Mesendoderm (in vitro differentiated cells): ENCODE measurements around the gene NLGN4Y.
A peak's percentile ranks its signal among the peaks of the same experiment; 100 is the strongest.

Experiments used
- DNase-seq: peaks from one replicate; pipeline ENCODE4 v3.0.0; 2013
- H2AK5ac ChIP-seq: 2 replicates; pipeline ENCODE4 v1.6.1; 2013; ENCODE audit warnings: low read length, inconsistent platforms
- H2BK120ac ChIP-seq: 2 replicates; pipeline ENCODE4 v1.6.1; 2013; ENCODE audit warnings: low read depth, mild to moderate bottlenecking, low read length, moderate library complexity, mixed read lengths
- H2BK15ac ChIP-seq: replicated peaks from 2 replicates; pipeline ENCODE4 v1.6.1; 2013; ENCODE audit warnings: low read depth, mild to moderate bottlenecking, moderate library complexity
- H2BK5ac ChIP-seq: 2 replicates; pipeline ENCODE4 v1.6.1; 2013; ENCODE audit warnings: low read length, inconsistent platforms
- H3K18ac ChIP-seq: 2 replicates; pipeline ENCODE4 v1.6.1; 2013; ENCODE audit warnings: mild to moderate bottlenecking, low read length, mixed read lengths
- H3K23ac ChIP-seq: one replicate; pipeline ENCODE4 v1.6.1; 2013; ENCODE audit warnings: low read length
- H3K27ac ChIP-seq: 2 replicates; pipeline ENCODE4 v1.5.1; 2013; ENCODE audit warnings: low read depth, mild to moderate bottlenecking, inconsistent platforms, low read length, moderate library complexity
- H3K27me3 ChIP-seq: 2 replicates; pipeline ENCODE4 v1.6.1; 2013; ENCODE audit warnings: low read length, control low read depth, mild to moderate bottlenecking, inconsistent platforms; ENCODE audit not compliant: insufficient read depth, poor library complexity
- H3K36me3 ChIP-seq: 2 replicates; pipeline ENCODE4 v1.6.1; 2013; ENCODE audit warnings: low read length, inconsistent platforms; ENCODE audit not compliant: control insufficient read depth, insufficient read depth
- H3K4ac ChIP-seq: one replicate; pipeline ENCODE4 v1.6.1; 2013; ENCODE audit warnings: low read depth, mild to moderate bottlenecking, low read length, moderate library complexity
- H3K4me1 ChIP-seq: 2 replicates; pipeline ENCODE4 v1.6.1; 2013; ENCODE audit warnings: low read depth, low read length, inconsistent platforms; ENCODE audit not compliant: control insufficient read depth
- H3K4me2 ChIP-seq: 2 replicates; pipeline ENCODE4 v1.6.1; 2013; ENCODE audit warnings: low read length
- H3K4me3 ChIP-seq: 2 replicates; pipeline ENCODE4 v1.5.1; 2013; ENCODE audit warnings: mild to moderate bottlenecking, low read length
- H3K56ac ChIP-seq: one replicate; pipeline ENCODE4 v1.6.1; 2013; ENCODE audit warnings: low read length
- H3K79me1 ChIP-seq: 2 replicates; pipeline ENCODE4 v1.6.1; 2013; ENCODE audit warnings: low read length, inconsistent platforms
- H3K79me2 ChIP-seq: 2 replicates; pipeline ENCODE4 v1.6.1; 2013; ENCODE audit warnings: mild to moderate bottlenecking, low read length; ENCODE audit not compliant: control insufficient read depth, insufficient read depth
- H3K9ac ChIP-seq: 2 replicates; pipeline ENCODE4 v1.6.1; 2013; ENCODE audit warnings: low read length, inconsistent platforms
- H4K5ac ChIP-seq: one replicate; pipeline ENCODE4 v1.6.1; 2013; ENCODE audit warnings: low read length
- H4K8ac ChIP-seq: one replicate; pipeline ENCODE4 v1.6.1; 2013; ENCODE audit warnings: low read depth, mild to moderate bottlenecking, control low read depth, low read length, moderate library complexity
- WGBS: extraction: QIAGEN DNeasy Blood & Tissue Kit; methylation state at CpG from one replicate; pipeline ENCODE4 v1.1.7; 2013; ENCODE audit warnings: low lambda C conversion rate, missing lambda C conversion rate; ENCODE audit not compliant: insufficient coverage; ENCODE audit errors: extremely low coverage; 5-methylcytosine and 5-hydroxymethylcytosine counted together

Gene NLGN4Y

DNA sequence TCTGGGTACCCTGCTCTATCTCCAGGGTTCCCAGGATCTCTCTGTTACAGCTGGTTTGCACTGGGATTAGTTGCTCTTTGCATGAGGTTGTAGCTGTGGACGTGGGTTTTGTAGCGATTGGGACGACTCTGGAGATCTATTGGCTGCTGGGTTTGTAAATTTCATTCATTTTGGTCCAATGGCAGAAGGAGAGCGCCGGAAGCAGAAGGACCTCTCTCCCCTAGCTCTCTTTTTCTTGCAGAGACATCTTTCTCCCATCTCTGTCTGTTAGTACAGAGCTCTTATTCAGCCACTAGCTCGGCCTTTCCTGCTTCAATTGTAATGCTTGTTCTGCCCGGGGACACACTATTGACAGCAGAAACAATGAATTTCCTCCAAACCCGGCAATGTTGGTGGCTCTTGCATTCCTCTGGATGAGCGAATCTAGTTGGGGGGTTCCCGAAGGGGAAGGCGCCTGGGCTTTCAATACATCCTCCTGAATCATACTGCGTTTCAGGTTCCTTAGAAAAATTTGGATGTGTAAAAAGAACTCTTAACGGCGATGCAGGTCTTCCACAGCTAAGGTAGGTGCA lies 1.9 kb upstream of the NLGN4Y start:
- no peak overlapping the region for H2BK5ac ChIP-seq
- H3K4me3 ChIP-seq: peak overlapping the region; percentile 86
- peak overlapping the region; percentile 95 for H3K9ac ChIP-seq
- peak overlapping the region; percentile 88 for H3K27ac ChIP-seq
- H3K23ac ChIP-seq: no peak overlapping the region
- peaks cover 43% of the 10 kb centered on the region for H3K79me2 ChIP-seq
- no peaks in the 10 kb centered on the region for H3K79me1 ChIP-seq
- no peaks in the 10 kb centered on the region for H3K36me3 ChIP-seq
- no peak overlapping the region for H2BK120ac ChIP-seq
- H3K27me3 ChIP-seq: no peaks in the 10 kb centered on the region
- H3K4me1 ChIP-seq: no peaks in the 10 kb centered on the region
- H3K56ac ChIP-seq: peak overlapping the region; percentile 97
- no peak overlapping the region for H3K4ac ChIP-seq
- H3K18ac ChIP-seq: peak overlapping the region; percentile 68
- peak; percentile 84 for DNase-seq
- H2BK15ac ChIP-seq: no peak overlapping the region
- peak overlapping the region; percentile 10 for H3K4me2 ChIP-seq
- H2AK5ac ChIP-seq: no peak overlapping the region
- H4K8ac ChIP-seq: no peak overlapping the region
- no CpG with 5 or more reads among the region's 14 CpGs for WGBS
- no peak overlapping the region for H4K5ac ChIP-seq

- H3K4me2 ChIP-seq: peak overlapping the region; percentile 46
- no peak for DNase-seq
- H3K79me2 ChIP-seq: peaks cover 54% of the 10 kb centered on the region
- H3K27me3 ChIP-seq: no peaks in the 10 kb centered on the region
- peak overlapping the region; percentile 42 for H3K27ac ChIP-seq
- no CpG with 5 or more reads among the region's 31 CpGs for WGBS
- H4K5ac ChIP-seq: no peak overlapping the region
- H3K56ac ChIP-seq: peak overlapping the region; percentile 97
- no peak overlapping the region for H3K23ac ChIP-seq
- H3K9ac ChIP-seq: peak overlapping the region; percentile 95
- H3K4me3 ChIP-seq: peak overlapping the region; percentile 86
- no peaks in the 10 kb centered on the region for H3K4me1 ChIP-seq
- no peak overlapping the region for H2BK15ac ChIP-seq
- no peaks in the 10 kb centered on the region for H3K36me3 ChIP-seq
- no peak overlapping the region for H4K8ac ChIP-seq
- H2AK5ac ChIP-seq: no peak overlapping the region
- peak overlapping the region; percentile 41 for H3K4ac ChIP-seq
- H2BK120ac ChIP-seq: no peak overlapping the region
- H3K79me1 ChIP-seq: no peaks in the 10 kb centered on the region
- H3K18ac ChIP-seq: peak overlapping the region; percentile 35
- H2BK5ac ChIP-seq: peak overlapping the region; percentile 82
Observed at GRCh38 chrY:14523491-14524271, 648 bp upstream of the NLGN4Y start.

GRCh38 chrY:14525315-14525714 lies 986 bp downstream of the NLGN4Y start:
- Histone ChIP-seq H3K27me3 (no peaks in the 10 kb centered on the region), H3K4me3 (peak overlapping the region; percentile 86), H2BK120ac (no peak overlapping the region), H2BK5ac (peak overlapping the region; percentile 84), H4K5ac (no peak overlapping the region), H3K36me3 (no peaks in the 10 kb centered on the region), H2BK15ac (no peak overlapping the region), H3K9ac (peak overlapping the region; percentile 95), H3K18ac (peak overlapping the region; percentile 35), H3K79me2 (peaks cover 67% of the 10 kb centered on the region), H3K4me2 (peak overlapping the region; percentile 46), H3K4me1 (no peaks in the 10 kb centered on the region), H3K56ac (peak overlapping the region; percentile 97), H3K23ac (no peak overlapping the region), H4K8ac (no peak overlapping the region), H3K27ac (no peak overlapping the region), H2AK5ac (no peak overlapping the region), H3K4ac (peak overlapping the region; percentile 92), H3K79me1 (no peaks in the 10 kb centered on the region)
- no CpG with 5 or more reads among the region's 13 CpGs for WGBS
- DNase-seq: no peak

DNA sequence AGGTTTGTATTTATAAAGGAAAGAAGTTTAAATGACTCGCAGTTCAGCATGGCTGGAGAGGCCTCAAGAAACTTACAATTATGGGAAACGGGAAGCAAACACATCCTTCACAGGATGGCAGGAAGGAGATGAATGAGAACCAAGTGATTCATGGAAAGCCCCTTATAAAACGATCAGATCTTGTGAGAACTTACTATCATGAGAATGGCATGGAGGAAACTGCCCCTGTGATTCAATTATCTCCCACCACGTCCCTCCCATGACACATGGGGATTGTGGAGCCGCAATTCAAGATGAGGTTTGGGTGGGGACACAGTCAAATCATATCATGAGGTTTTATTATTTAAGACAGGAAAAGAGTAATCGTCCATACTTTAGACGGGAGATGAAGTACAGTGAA lies 4.0 kb downstream of the NLGN4Y start:
- no peak overlapping the region for H3K4me2 ChIP-seq
- no peak overlapping the region for H2BK5ac ChIP-seq
- no peak overlapping the region for H4K8ac ChIP-seq
- no peak overlapping the region for H3K27ac ChIP-seq
- DNase-seq: no peak
- H3K27me3 ChIP-seq: no peaks in the 10 kb centered on the region
- H3K4me3 ChIP-seq: no peak overlapping the region
- no peak overlapping the region for H2BK15ac ChIP-seq
- H3K79me2 ChIP-seq: peaks cover 77% of the 10 kb centered on the region
- no peak overlapping the region for H3K56ac ChIP-seq
- H2BK120ac ChIP-seq: no peak overlapping the region
- WGBS: no CpG with 5 or more reads among the region's 7 CpGs
- H4K5ac ChIP-seq: no peak overlapping the region
- no peak overlapping the region for H3K4ac ChIP-seq
- no peaks in the 10 kb centered on the region for H3K4me1 ChIP-seq
- H3K23ac ChIP-seq: no peak overlapping the region
- H2AK5ac ChIP-seq: no peak overlapping the region
- no peak overlapping the region for H3K18ac ChIP-seq
- H3K9ac ChIP-seq: no peak overlapping the region
- no peaks in the 10 kb centered on the region for H3K79me1 ChIP-seq
- H3K36me3 ChIP-seq: no peaks in the 10 kb centered on the region

- Histone ChIP-seq H3K4ac (no peak overlapping the region), H2BK5ac (no peak overlapping the region), H3K79me2 (peaks cover 64% of the 10 kb centered on the region), H3K27ac (no peak overlapping the region), H3K4me2 (no peak overlapping the region), H3K56ac (no peak overlapping the region), H4K8ac (no peak overlapping the region), H2BK120ac (no peak overlapping the region), H3K79me1 (no peaks in the 10 kb centered on the region), H3K9ac (no peak overlapping the region), H2BK15ac (no peak overlapping the region), H3K36me3 (no peaks in the 10 kb centered on the region), H3K18ac (no peak overlapping the region), H3K4me3 (no peak overlapping the region), H3K4me1 (no peaks in the 10 kb centered on the region), H3K27me3 (no peaks in the 10 kb centered on the region), H2AK5ac (no peak overlapping the region), H4K5ac (no peak overlapping the region), H3K23ac (no peak overlapping the region)
- DNase-seq: no peak
Observed at GRCh38 chrY:14536703-14537102, 12.4 kb downstream of the NLGN4Y start.
